ENCODE data around the gene GALNT2.

Gene GALNT2

GRCh38 chr1:230145953-230146476 lies 79.0 kb downstream of the GALNT2 start:
- DNase-seq (ENCODE audit: low read depth) = no peak

- no peak for DNase-seq (ENCODE audit: low read depth)
Measured at GRCh38 chr1:230146709-230147108, 79.7 kb downstream of the GALNT2 start.

GRCh38 chr1:230147253-230148125 lies 80.5 kb downstream of the GALNT2 start:
- DNase-seq (ENCODE audit: low read depth) = no peak

DNA sequence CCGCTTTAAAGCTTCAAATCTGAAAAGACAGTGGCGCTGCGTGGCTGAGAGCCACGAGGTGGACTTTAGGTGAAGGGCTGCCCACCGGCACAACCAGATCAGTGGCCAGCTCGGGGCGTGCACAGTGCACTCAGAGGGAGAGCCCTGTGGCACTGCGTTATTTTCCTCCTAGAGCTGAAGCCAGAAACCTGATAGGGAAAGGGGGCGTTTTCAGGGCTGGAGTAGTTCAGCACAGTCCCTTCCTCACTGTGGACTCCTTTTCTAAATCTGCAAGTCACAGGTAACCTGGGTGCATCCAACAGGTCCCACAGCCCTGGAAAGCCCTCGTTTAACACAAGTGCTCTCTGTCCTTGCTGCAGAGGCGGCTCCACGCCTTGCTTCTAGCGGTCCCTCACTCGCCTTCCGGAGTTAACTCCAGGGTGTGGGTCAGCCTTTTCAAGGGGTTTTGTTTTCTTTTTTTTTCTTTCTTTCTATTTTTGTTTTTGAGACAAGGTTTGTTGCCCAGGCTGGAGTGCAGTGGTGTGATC lies 81.2 kb downstream of the GALNT2 start:
- no peak for DNase-seq (ENCODE audit: low read depth)

DNA sequence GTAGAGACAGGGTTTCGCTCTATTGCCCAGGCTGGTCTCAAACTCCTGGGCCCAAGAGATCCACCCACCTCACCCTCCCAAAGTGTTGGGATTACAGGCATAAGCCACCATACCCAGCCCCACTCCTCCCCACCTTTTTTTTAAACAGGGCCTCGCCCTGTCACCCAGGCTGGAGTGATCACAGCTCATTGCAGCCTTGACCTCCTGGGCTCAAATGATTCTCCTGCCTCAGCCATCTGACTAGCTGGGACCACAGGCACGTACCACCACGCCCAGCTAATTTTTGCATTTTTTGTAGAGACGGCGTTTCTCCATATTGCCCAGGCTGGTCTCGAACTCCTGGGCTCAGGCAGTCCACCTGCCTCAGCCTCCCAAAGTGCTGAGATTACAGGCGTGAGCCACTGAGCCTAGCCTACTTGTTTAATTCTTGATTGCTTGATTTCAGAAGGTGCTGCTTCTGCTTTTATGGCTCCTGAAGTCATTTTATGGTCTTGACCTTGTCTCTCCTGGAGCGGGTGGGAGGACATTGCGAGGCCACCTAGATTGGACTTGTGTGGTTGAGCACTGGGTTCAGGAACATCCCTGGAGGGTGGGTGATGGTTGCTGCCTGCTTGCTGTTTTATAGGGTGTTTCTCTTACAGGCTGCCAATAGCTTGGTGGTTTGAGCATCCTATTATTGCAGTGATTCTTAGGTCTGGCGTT lies 81.9 kb downstream of the GALNT2 start:
- no peak for DNase-seq (ENCODE audit: low read depth)

- DNase-seq (ENCODE audit: low read depth) = no peak
Measured at GRCh38 chr1:230149751-230150584, 82.9 kb downstream of the GALNT2 start.

DNA sequence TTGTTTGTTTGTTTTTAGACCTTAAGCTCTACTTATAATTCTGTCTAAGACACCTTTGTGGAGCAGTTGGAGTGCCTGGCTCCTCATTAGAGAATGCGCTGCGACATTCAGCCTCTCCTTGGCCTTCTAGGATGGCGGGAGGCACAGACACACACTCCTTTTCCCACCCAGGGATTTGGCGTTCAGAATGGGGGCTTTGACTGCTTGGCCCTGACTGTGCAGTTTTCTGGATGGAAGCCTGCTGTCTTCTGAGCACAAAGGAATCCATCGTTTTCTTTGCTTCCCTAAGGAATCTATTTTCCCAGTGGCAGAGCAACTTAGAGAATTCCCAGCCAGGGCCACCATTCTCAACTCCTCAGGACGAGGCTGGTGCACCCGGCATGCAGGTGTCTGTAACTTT lies 83.6 kb downstream of the GALNT2 start:
- no peak for DNase-seq (ENCODE audit: low read depth)

GRCh38 chr1:230151924-230152468 lies 85.0 kb downstream of the GALNT2 start:
- DNase-seq (ENCODE audit: low read depth) = no peak

- DNase-seq (ENCODE audit: low read depth) = no peak
Measured at GRCh38 chr1:230152999-230153398, 86.0 kb downstream of the GALNT2 start.

DNA sequence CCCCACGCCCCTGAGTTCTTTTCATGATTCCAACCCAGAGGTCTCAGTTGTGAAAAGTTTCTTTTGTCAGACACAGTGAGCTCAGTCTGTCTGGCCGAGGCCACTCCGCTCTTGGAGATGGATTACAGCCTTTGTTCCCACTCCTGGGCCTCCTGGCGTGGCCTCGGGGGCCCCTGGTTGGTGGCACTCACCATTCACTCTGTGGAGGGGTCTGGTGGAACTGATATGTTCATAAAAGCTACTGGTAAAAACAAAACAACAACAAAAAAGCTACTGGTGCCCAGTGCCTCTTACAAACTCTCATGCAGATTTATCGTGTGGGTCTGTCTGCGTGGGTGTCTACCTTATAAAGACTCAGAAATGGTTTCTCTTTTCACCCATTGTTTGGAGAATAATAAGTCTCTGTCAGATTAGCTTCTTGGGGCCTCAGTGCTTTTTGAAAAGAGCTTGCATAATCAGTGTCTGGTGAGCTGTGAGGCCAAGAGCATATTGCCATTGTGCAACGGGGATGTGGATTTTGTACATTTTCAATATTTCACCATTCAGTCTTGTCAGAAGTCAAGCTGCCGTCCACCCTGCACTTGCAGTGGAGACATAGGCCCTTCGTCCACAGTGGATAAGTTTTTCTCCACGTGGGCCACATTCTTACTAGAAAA lies 86.7 kb downstream of the GALNT2 start:
- DNase-seq (ENCODE audit: low read depth) = no peak

- DNase-seq (ENCODE audit: low read depth) = no peak
Measured at GRCh38 chr1:230155021-230155420, 88.0 kb downstream of the GALNT2 start.

GRCh38 chr1:230156068-230156467 lies 89.0 kb downstream of the GALNT2 start:
- DNase-seq (ENCODE audit: low read depth) = no peak

DNA sequence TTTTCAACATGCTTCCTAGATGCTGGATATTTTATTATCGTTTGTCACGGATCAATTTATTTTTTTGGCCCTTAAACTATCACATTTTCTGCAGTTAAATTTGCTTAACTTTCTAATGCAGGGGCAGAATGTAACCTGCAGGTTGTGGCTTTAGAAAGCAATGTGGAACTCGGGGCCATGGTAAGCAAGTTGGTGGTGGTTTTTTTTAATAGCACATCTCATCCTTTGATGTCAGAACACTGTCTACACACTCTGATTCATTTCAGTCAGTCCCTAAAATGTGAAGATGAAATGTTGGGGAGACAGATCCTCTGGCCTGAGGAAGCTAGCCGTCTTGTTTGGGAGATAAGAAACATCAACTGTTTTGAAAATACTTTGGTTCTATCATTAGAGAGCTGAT lies 89.5 kb downstream of the GALNT2 start:
- no peak for DNase-seq (ENCODE audit: low read depth)

GRCh38 chr1:230157420-230158390 lies 90.7 kb downstream of the GALNT2 start:
- DNase-seq (ENCODE audit: low read depth) = no peak

GRCh38 chr1:230158415-230159291 lies 91.6 kb downstream of the GALNT2 start:
- DNase-seq (ENCODE audit: low read depth) = no peak

- DNase-seq (ENCODE audit: low read depth) = no peak
Measured at GRCh38 chr1:230159580-230159979, 92.5 kb downstream of the GALNT2 start.

- no peak for DNase-seq (ENCODE audit: low read depth)
Measured at GRCh38 chr1:230160957-230161771, 94.1 kb downstream of the GALNT2 start.

- DNase-seq (ENCODE audit: low read depth) = no peak
Measured at GRCh38 chr1:230163205-230163604, 96.2 kb downstream of the GALNT2 start.
